Activated T-cell treated with anti-CD3 and anti-CD28 coated beads, Interleukin-2, amount 50 U/mL, for 72 hours (primary cell): Measurements from ENCODE around the gene LCLAT1. TPM values are rescaled to one million over a fixed set of nuclear protein-coding genes. Genes with fewer than 3 reads are reported as not detected.
A peak's percentile ranks its signal among the peaks of the same experiment; 100 is the strongest.

Source experiments
- ATAC-seq, 2 donors: fragments of 150-1000 bp; cut with Tn5 transposase; replicated peaks in 1 of 2; 2 replicates each; pipeline ENCODE4 v1.10.0; 2021; ENCODE audit warnings: moderate library complexity in 2 of 2, mild to moderate bottlenecking in 1 of 2
- DNase-seq, 2 donors: peaks; one replicate each; pipeline ENCODE4 v3.0.0; 2021 to 2022; ENCODE audit warnings: mixed read lengths in 1 of 2
- H3K27ac Mint-ChIP-seq: one replicate; pipeline ENCODE4 v1.8.0; 2022; ENCODE audit warnings: mild to moderate bottlenecking, moderate library complexity, mixed read lengths
- H3K27me3 Mint-ChIP-seq: one replicate; pipeline ENCODE4 v1.8.0; 2022; ENCODE audit warnings: low read depth, mixed read lengths
- H3K36me3 Mint-ChIP-seq, 2 donors: one replicate each; pipeline ENCODE4 v1.8.0; 2022; ENCODE audit warnings: mixed read lengths in 2 of 2, mild to moderate bottlenecking in 1 of 2; ENCODE audit not compliant: insufficient read depth in 2 of 2
- H3K4me1 Mint-ChIP-seq: one replicate; pipeline ENCODE4 v1.8.0; 2022; ENCODE audit warnings: low read depth, mixed read lengths
- H3K4me3 Mint-ChIP-seq, 2 donors: one replicate each; pipeline ENCODE4 v1.8.0; 2022; ENCODE audit warnings: mild to moderate bottlenecking in 2 of 2, mixed read lengths in 2 of 2, moderate library complexity in 2 of 2
- H3K9me3 Mint-ChIP-seq, 2 donors: one replicate each; pipeline ENCODE4 v1.8.0; 2022; ENCODE audit warnings: mixed read lengths in 2 of 2
- total RNA-seq, 2 donors: library from RNA; stranded (reverse); gene quantifications; one replicate each; pipeline ENCODE4 v1.2.3, GENCODE V29; 2022

Gene LCLAT1
- total RNA-seq, 2 donors from 2014 or later, result 46.6 to 51.6 TPM

DNA sequence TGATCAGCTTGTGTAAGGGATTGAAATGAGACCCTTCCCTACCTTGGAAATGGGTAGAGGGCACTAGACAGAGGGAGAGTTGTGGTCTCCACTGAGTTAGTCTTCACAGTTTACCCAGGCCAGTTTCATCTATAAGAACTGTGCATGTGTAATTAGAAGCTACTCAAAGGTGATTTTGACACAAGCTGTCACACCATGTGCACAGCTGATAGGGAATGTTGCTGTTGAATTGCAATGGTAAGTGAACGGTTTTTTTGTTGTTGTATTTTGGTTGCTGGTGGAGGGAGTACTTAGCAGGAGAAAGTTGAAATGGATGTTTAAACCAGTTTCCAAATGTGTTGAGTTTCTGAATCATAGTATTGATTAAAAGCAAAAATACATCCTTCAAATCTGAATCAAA lies 168.9 kb downstream of the LCLAT1 start:
- Mint-ChIP-seq H3K36me3 (peaks cover 0 to 3% of the 10 kb centered on the region in 2 donors), H3K9me3 (no peaks in the 10 kb centered on the region), H3K27me3 (no peaks in the 10 kb centered on the region), H3K4me3 (no peak overlapping the region), H3K4me1 (no peaks in the 10 kb centered on the region), H3K27ac (no peak overlapping the region)
- ATAC-seq (no peak), DNase-seq (no peak)

- no peak for DNase-seq
- Mint-ChIP-seq H3K27me3 (no peaks in the 10 kb centered on the region), H3K4me1 (no peaks in the 10 kb centered on the region), H3K9me3 (no peaks in the 10 kb centered on the region), H3K27ac (no peak overlapping the region), H3K4me3 (no peak overlapping the region), H3K36me3 (peaks cover 5 to 15% of the 10 kb centered on the region in 2 donors)
- ATAC-seq, result no peak
Observed at GRCh38 chr2:30620102-30620501, 173.1 kb downstream of the LCLAT1 start.

- Mint-ChIP-seq H3K27ac (no peak overlapping the region), H3K27me3 (no peaks in the 10 kb centered on the region), H3K36me3 (peaks cover 5 to 15% of the 10 kb centered on the region in 2 donors), H3K9me3 (no peaks in the 10 kb centered on the region), H3K4me3 (no peak overlapping the region), H3K4me1 (peaks cover 10% of the 10 kb centered on the region)
- DNase-seq (no peak), ATAC-seq (no peak)
Observed at GRCh38 chr2:30621836-30622235, 174.8 kb downstream of the LCLAT1 start.

GRCh38 chr2:30622452-30622851 lies 175.4 kb downstream of the LCLAT1 start:
- no peak overlapping the region for H3K27ac Mint-ChIP-seq
- no peaks in the 10 kb centered on the region for H3K27me3 Mint-ChIP-seq
- H3K4me3 Mint-ChIP-seq, result peak overlapping the region in 1 of 2 donors; percentile 1
- peaks cover 5 to 15% of the 10 kb centered on the region in 2 donors for H3K36me3 Mint-ChIP-seq
- H3K4me1 Mint-ChIP-seq, result peaks cover 10% of the 10 kb centered on the region
- DNase-seq, result peak; percentile 2 to 9
- H3K9me3 Mint-ChIP-seq, result no peaks in the 10 kb centered on the region
- peak in 1 of 2 donors; percentile 50 for ATAC-seq

DNA sequence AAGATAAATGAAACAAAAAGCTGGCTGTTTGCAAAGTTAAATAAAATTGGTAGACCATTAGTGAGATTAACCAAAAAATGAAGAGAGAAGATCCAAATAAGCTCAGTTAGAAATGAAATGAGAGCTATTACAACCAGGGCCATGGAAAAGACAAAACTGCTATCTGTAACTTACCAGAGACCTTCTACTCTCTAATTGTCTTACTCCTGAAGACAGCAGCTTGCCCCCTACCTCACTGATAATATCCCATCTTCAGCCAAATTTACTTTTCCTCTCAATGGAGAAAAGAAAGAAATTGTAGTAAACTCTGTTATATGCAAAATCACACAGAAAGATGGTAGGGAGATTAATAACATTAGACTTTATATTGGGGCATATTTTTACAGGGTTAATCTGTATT lies 178.2 kb downstream of the LCLAT1 start:
- no peak overlapping the region for H3K4me3 Mint-ChIP-seq
- peaks cover 7 to 15% of the 10 kb centered on the region in 2 donors for H3K36me3 Mint-ChIP-seq
- H3K4me1 Mint-ChIP-seq, result peaks cover 10% of the 10 kb centered on the region
- ATAC-seq (no peak), DNase-seq (no peak)
- no peaks in the 10 kb centered on the region for H3K27me3 Mint-ChIP-seq
- H3K27ac Mint-ChIP-seq, result peak overlapping the region; percentile 0
- no peaks in the 10 kb centered on the region for H3K9me3 Mint-ChIP-seq

DNA sequence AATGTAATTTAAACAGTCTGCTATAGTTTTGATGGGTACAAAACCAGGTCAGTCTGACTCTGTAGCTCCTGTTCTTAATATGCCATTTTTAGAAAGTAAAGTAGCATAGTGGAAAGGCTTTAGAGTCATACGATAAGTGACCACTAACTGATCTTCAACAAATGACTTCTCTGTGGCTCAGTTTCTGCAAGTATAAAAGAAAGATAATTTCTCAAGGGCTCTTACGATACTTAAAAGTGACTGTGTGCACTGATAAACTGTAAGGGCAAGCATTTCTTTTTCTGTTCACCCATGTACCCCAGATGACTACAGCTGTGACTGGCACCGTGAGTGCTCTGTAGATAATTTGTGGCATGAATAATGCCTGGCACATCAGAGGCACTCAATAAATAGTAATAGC lies 178.7 kb downstream of the LCLAT1 start:
- H3K27me3 Mint-ChIP-seq, result no peaks in the 10 kb centered on the region
- H3K36me3 Mint-ChIP-seq, result peaks cover 7 to 15% of the 10 kb centered on the region in 2 donors
- no peak overlapping the region for H3K27ac Mint-ChIP-seq
- H3K9me3 Mint-ChIP-seq, result no peaks in the 10 kb centered on the region
- H3K4me1 Mint-ChIP-seq, result peaks cover 10% of the 10 kb centered on the region
- no peak overlapping the region for H3K4me3 Mint-ChIP-seq
- DNase-seq, result no peak
- ATAC-seq, result peak; percentile 31 to 64

DNA sequence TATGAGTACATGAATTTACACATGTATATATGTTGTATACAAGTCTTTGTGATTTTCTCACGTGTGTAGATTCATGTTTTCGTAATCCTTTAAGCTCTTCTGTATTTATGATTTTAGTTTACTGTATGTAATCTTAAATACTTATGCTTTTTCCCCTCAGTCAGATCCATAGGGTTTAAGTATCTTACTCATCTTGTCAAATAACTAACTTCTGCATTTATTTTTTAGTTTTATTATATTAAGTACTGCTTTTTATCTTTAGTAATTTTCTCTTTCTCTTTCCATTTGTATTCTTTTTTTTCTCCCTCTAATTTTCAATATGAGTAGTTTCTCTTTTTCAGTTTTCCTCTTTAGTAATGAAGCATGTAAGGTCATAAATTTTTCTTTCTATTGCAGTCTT lies 179.4 kb downstream of the LCLAT1 start:
- Mint-ChIP-seq H3K9me3 (no peaks in the 10 kb centered on the region), H3K36me3 (peaks cover 5 to 11% of the 10 kb centered on the region in 2 donors), H3K27me3 (no peaks in the 10 kb centered on the region), H3K4me3 (peak overlapping the region in 1 of 2 donors; percentile 51), H3K27ac (peak overlapping the region; percentile 59), H3K4me1 (peaks cover 16% of the 10 kb centered on the region)
- ATAC-seq (no peak), DNase-seq (no peak)

DNA sequence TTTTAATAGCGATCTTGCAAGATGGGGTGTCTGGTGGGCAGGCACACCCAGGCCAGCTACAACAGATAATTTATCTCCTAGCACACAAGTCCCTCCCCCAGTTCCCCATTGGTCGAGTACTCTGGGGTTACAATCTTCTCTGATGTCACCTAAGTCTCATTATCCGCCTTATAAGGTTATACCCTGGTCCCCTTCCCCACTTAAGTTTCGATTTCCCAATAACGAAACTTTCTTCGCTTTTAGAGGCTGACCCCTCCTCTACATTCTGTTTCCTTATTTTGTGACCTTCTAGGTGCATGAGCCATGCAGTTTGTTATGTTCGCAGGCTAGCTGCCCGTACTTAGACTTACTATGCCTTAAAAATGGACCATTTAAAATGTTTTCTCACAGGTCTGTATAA lies 180.1 kb downstream of the LCLAT1 start:
- Mint-ChIP-seq H3K27me3 (no peaks in the 10 kb centered on the region), H3K9me3 (no peaks in the 10 kb centered on the region), H3K36me3 (peaks cover 4 to 6% of the 10 kb centered on the region in 2 donors), H3K27ac (peak overlapping the region; percentile 3), H3K4me3 (no peak overlapping the region), H3K4me1 (peaks cover 16% of the 10 kb centered on the region)
- ATAC-seq, result no peak
- no peak for DNase-seq

GRCh38 chr2:30628341-30628740 lies 181.3 kb downstream of the LCLAT1 start:
- no peak for ATAC-seq

DNA sequence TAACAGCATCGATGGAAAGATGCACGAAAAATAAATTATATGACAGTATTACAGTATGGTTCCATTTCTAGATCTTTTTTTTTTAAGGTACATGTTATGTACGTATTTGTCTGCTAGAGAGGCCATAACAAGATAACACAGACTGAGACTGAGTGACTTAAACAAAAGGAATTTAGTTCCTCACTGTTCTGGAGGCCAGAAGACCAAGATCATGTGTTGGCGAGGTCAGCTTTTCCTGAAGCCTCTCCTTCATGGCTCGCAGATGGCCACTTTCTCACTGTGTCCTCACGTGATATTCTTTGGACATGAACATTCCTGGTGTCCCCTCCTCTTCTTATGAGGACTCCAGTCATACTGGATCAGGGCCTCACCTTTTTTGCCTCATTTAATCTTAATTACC lies 182.8 kb downstream of the LCLAT1 start:
- Mint-ChIP-seq H3K9me3 (no peaks in the 10 kb centered on the region), H3K4me3 (no peak overlapping the region), H3K36me3 (peaks cover 0 to 1% of the 10 kb centered on the region in 2 donors), H3K4me1 (peaks cover 16% of the 10 kb centered on the region), H3K27ac (no peak overlapping the region), H3K27me3 (no peaks in the 10 kb centered on the region)
- ATAC-seq (no peak), DNase-seq (no peak)

More at GRCh38 chr2:30628341-30628740, 181.3 kb downstream of the LCLAT1 start:
- no peak overlapping the region for H3K4me3 Mint-ChIP-seq
- H3K27ac Mint-ChIP-seq, result peak overlapping the region; percentile 21
- H3K4me1 Mint-ChIP-seq, result peaks cover 16% of the 10 kb centered on the region
- H3K27me3 Mint-ChIP-seq, result no peaks in the 10 kb centered on the region
- DNase-seq, result no peak
- H3K9me3 Mint-ChIP-seq, result no peaks in the 10 kb centered on the region
- peaks cover 0 to 1% of the 10 kb centered on the region in 2 donors for H3K36me3 Mint-ChIP-seq

DNA sequence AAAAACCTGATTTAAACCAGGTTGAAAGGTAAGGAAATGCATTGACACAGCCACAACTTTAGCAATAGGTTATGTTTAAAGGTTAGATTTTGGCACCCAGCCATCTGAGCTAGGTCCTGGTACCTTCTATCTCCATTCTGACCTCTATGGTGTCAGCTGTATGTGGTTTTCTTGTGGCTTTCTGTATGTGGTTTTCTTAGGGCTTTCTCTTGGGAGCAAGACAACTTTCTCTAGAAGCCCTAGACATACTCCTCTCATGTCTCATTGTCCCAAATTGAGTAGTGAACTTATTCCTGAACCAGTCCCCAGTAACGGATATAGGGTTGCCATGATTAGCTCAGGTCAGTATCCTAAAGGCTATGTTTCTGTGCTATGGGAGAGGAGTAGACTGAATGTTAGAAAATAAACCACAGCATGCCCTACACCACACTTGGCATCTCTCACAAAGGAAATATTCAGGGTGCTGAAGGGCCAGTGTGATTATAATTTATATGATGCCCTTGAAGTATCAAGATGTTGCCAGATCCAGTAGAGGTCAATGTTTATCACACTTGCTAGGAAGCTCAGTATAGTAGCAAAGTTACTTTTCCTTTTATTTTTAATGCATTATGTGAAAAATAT lies 184.1 kb downstream of the LCLAT1 start:
- Mint-ChIP-seq H3K27ac (no peak overlapping the region), H3K4me1 (peaks cover 10% of the 10 kb centered on the region), H3K27me3 (no peaks in the 10 kb centered on the region), H3K9me3 (no peaks in the 10 kb centered on the region), H3K4me3 (no peak overlapping the region), H3K36me3 (peaks cover 0 to 1% of the 10 kb centered on the region in 2 donors)
- DNase-seq (no peak), ATAC-seq (peak; percentile 43 to 62)

DNA sequence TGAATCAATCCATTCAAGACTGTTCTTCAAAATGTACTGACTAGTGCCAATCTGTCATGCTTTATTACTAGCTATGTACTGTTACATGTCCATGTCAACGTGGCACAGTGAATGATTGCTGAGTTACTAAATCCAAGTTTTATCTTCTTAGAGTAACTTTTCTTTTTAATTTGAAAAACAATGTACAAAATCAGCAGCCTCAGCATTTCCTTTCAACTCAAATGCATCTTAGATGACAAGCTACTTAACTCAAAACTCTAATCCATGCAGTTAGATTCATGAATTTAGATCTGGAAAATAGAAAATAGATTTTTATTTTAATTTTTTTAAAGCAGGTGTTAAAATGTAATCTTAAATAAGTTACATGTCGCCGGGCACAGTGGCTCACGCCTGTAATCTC lies 186.0 kb downstream of the LCLAT1 start:
- Mint-ChIP-seq H3K27ac (no peak overlapping the region), H3K36me3 (peaks cover 0 to 3% of the 10 kb centered on the region in 2 donors), H3K4me1 (peaks cover 6% of the 10 kb centered on the region)

GRCh38 chr2:30636311-30636710 lies 189.3 kb downstream of the LCLAT1 start:
- H3K9me3 Mint-ChIP-seq, result no peaks in the 10 kb centered on the region
- H3K4me3 Mint-ChIP-seq, result no peak overlapping the region
- H3K27me3 Mint-ChIP-seq, result no peaks in the 10 kb centered on the region
- peaks cover 6 to 7% of the 10 kb centered on the region in 2 donors for H3K36me3 Mint-ChIP-seq
- no peak for ATAC-seq
- DNase-seq, result no peak
- no peaks in the 10 kb centered on the region for H3K4me1 Mint-ChIP-seq
- H3K27ac Mint-ChIP-seq, result no peak overlapping the region

More for the DNA sequence above, 186.0 kb downstream of the LCLAT1 start:
- ATAC-seq (no peak), DNase-seq (no peak)
- Mint-ChIP-seq H3K9me3 (no peaks in the 10 kb centered on the region), H3K4me3 (no peak overlapping the region), H3K27me3 (no peaks in the 10 kb centered on the region)

DNA sequence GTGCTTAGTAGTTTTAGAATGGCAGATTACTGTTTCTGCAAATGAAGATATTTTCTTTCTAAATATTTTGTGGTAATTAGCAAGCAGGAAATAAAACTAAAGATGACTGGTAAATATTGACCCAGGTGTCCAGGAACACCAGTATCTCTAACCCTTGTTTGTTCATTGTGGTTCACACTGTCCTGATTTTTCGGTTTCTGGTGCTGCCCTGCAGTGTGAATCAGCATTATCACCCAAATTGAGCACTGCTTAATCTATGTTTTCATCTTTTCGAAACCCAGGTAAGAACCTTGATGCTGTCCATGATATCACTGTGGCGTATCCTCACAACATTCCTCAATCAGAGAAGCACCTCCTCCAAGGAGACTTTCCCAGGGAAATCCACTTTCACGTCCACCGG lies 192.8 kb downstream of the LCLAT1 start:
- ATAC-seq (no peak), DNase-seq (no peak)
- no peaks in the 10 kb centered on the region for H3K27me3 Mint-ChIP-seq
- no peaks in the 10 kb centered on the region for H3K9me3 Mint-ChIP-seq
- no peaks in the 10 kb centered on the region for H3K4me1 Mint-ChIP-seq
- no peak overlapping the region for H3K4me3 Mint-ChIP-seq
- peaks cover 7 to 8% of the 10 kb centered on the region in 2 donors for H3K36me3 Mint-ChIP-seq
- no peak overlapping the region for H3K27ac Mint-ChIP-seq
